Mucosa of rectum (tissue), 2 donors: Measurements from ENCODE around the gene DNASE1.
A peak's percentile ranks its signal among the peaks of the same experiment; 100 is the strongest.

Source experiments
- H3K27ac ChIP-seq, 2 donors: one replicate each; pipeline ENCODE4 v1.7.0; 2013; ENCODE audit warnings: inconsistent platforms in 2 of 2, low read depth in 2 of 2, low read length in 2 of 2
- H3K27me3 ChIP-seq, 2 donors: one replicate each; pipeline ENCODE4 v1.7.0; 2013; ENCODE audit warnings: low read length in 2 of 2; ENCODE audit not compliant: control insufficient read depth in 2 of 2, insufficient read depth in 2 of 2
- H3K36me3 ChIP-seq, 2 donors: one replicate each; pipeline ENCODE4 v1.7.0; 2013; ENCODE audit warnings: low read length in 2 of 2; ENCODE audit not compliant: control insufficient read depth in 2 of 2, insufficient read depth in 2 of 2
- H3K4me1 ChIP-seq, 2 donors: one replicate each; pipeline ENCODE4 v1.7.0; 2013; ENCODE audit warnings: low read length in 2 of 2, mild to moderate bottlenecking in 1 of 2; ENCODE audit not compliant: control insufficient read depth in 2 of 2, insufficient read depth in 2 of 2
- H3K4me3 ChIP-seq, 2 donors: one replicate each; pipeline ENCODE4 v1.7.0; 2013; ENCODE audit warnings: low read length in 2 of 2
- H3K9ac ChIP-seq, 2 donors: one replicate each; pipeline ENCODE4 v1.7.0; 2013; ENCODE audit warnings: low read length in 2 of 2, low read depth in 1 of 2, mild to moderate bottlenecking in 1 of 2
- H3K9me3 ChIP-seq, 2 donors: one replicate each; pipeline ENCODE4 v1.7.0; 2013; ENCODE audit warnings: low read length in 2 of 2; ENCODE audit not compliant: control insufficient read depth in 2 of 2
- donor health status: healthy.
- donor health status: Normal muscosa, but diverticular disease.

DNASE1 gene

GRCh38 chr16:3664187-3664896, 9.9 kb downstream of the DNASE1 start:
- Histone ChIP-seq H3K27me3 (no peaks in the 10 kb centered on the region), H3K4me3 (no peak overlapping the region), H3K4me1 (no peaks in the 10 kb centered on the region), H3K27ac (no peak overlapping the region), H3K9me3 (no peaks in the 10 kb centered on the region), H3K9ac (no peak overlapping the region), H3K36me3 (peaks cover 40 to 66% of the 10 kb centered on the region in 2 donors)

GRCh38 chr16:3665508-3665907, 11.0 kb downstream of the DNASE1 start:
- Histone ChIP-seq H3K27me3 (no peaks in the 10 kb centered on the region), H3K4me1 (no peaks in the 10 kb centered on the region), H3K4me3 (no peak overlapping the region), H3K27ac (no peak overlapping the region), H3K9me3 (no peaks in the 10 kb centered on the region), H3K36me3 (peaks cover 33 to 56% of the 10 kb centered on the region in 2 donors), H3K9ac (no peak overlapping the region)

GRCh38 chr16:3668626-3669025, 14.1 kb downstream of the DNASE1 start:
- Histone ChIP-seq H3K27ac (no peak overlapping the region), H3K4me1 (no peaks in the 10 kb centered on the region), H3K9me3 (no peaks in the 10 kb centered on the region), H3K36me3 (peaks cover 22 to 38% of the 10 kb centered on the region in 2 donors), H3K4me3 (no peak overlapping the region), H3K9ac (peak overlapping the region in 1 of 2 donors; percentile 5), H3K27me3 (no peaks in the 10 kb centered on the region)

GRCh38 chr16:3669082-3669481, 14.6 kb downstream of the DNASE1 start:
- peaks cover 26 to 42% of the 10 kb centered on the region in 2 donors for H3K36me3 ChIP-seq

GRCh38 chr16:3670711-3671110, 16.2 kb downstream of the DNASE1 start:
- no peaks in the 10 kb centered on the region for H3K27me3 ChIP-seq
- no peak overlapping the region for H3K27ac ChIP-seq
- no peaks in the 10 kb centered on the region for H3K4me1 ChIP-seq
- no peaks in the 10 kb centered on the region for H3K9me3 ChIP-seq
- no peak overlapping the region for H3K9ac ChIP-seq
- no peak overlapping the region for H3K4me3 ChIP-seq
- peaks cover 33 to 46% of the 10 kb centered on the region in 2 donors for H3K36me3 ChIP-seq

More at GRCh38 chr16:3669082-3669481, 14.6 kb downstream of the DNASE1 start:
- Histone ChIP-seq H3K27ac (no peak overlapping the region), H3K9ac (no peak overlapping the region), H3K4me3 (no peak overlapping the region), H3K9me3 (no peaks in the 10 kb centered on the region), H3K27me3 (no peaks in the 10 kb centered on the region), H3K4me1 (no peaks in the 10 kb centered on the region)

- Histone ChIP-seq H3K9me3 (no peaks in the 10 kb centered on the region), H3K27ac (no peak overlapping the region), H3K36me3 (peaks cover 33 to 44% of the 10 kb centered on the region in 2 donors), H3K4me3 (no peak overlapping the region), H3K4me1 (no peaks in the 10 kb centered on the region), H3K27me3 (no peaks in the 10 kb centered on the region), H3K9ac (no peak overlapping the region)
Measured at GRCh38 chr16:3671424-3671823, 16.9 kb downstream of the DNASE1 start.

GRCh38 chr16:3672571-3673041, 18.1 kb downstream of the DNASE1 start:
- H3K36me3 ChIP-seq: peaks cover 38 to 45% of the 10 kb centered on the region in 2 donors
- H3K9ac ChIP-seq: no peak overlapping the region
- H3K9me3 ChIP-seq: no peaks in the 10 kb centered on the region
- no peak overlapping the region for H3K4me3 ChIP-seq
- no peak overlapping the region for H3K27ac ChIP-seq
- no peaks in the 10 kb centered on the region for H3K4me1 ChIP-seq
- H3K27me3 ChIP-seq: no peaks in the 10 kb centered on the region

GRCh38 chr16:3673201-3673600, 18.7 kb downstream of the DNASE1 start:
- Histone ChIP-seq H3K27ac (no peak overlapping the region), H3K4me3 (no peak overlapping the region), H3K27me3 (no peaks in the 10 kb centered on the region), H3K36me3 (peaks cover 44 to 47% of the 10 kb centered on the region in 2 donors), H3K4me1 (no peaks in the 10 kb centered on the region), H3K9me3 (no peaks in the 10 kb centered on the region), H3K9ac (no peak overlapping the region)

- H3K4me3 ChIP-seq: no peak overlapping the region
- no peak overlapping the region for H3K9ac ChIP-seq
- H3K27me3 ChIP-seq: no peaks in the 10 kb centered on the region
- H3K27ac ChIP-seq: no peak overlapping the region
- H3K9me3 ChIP-seq: no peaks in the 10 kb centered on the region
- no peaks in the 10 kb centered on the region for H3K4me1 ChIP-seq
- H3K36me3 ChIP-seq: peaks cover 41 to 45% of the 10 kb centered on the region in 2 donors
Measured at GRCh38 chr16:3673676-3674377, 19.3 kb downstream of the DNASE1 start.

- Histone ChIP-seq H3K27me3 (no peaks in the 10 kb centered on the region), H3K27ac (no peak overlapping the region), H3K9ac (no peak overlapping the region), H3K9me3 (no peaks in the 10 kb centered on the region), H3K36me3 (peaks cover 41 to 47% of the 10 kb centered on the region in 2 donors), H3K4me3 (no peak overlapping the region), H3K4me1 (no peaks in the 10 kb centered on the region)
Measured at GRCh38 chr16:3674513-3675295, 20.2 kb downstream of the DNASE1 start.
